ENCODE measurements around the gene REEP3.
A peak's percentile ranks its signal among the peaks of the same experiment; 100 is the strongest.

The REEP3 gene

GRCh38 chr10:63506554-63506953, 14.6 kb upstream of the REEP3 start:
- Histone ChIP-seq H3K4me1 (peaks cover 0 to 39% (median 24%) of the 10 kb centered on the region in 4 donors), H3K27me3 (no peaks in the 10 kb centered on the region), H3K9me3 (no peaks in the 10 kb centered on the region), H3K36me3 (no peaks in the 10 kb centered on the region), H3K27ac (no peak overlapping the region), H3K4me3 (no peak overlapping the region)
- intact Hi-C loops (cut with DNase I; ENCODE audit: low total_unique reads) = no loop called here
- TF ChIP-seq CTCF (IDR thresholded peaks at IDR 0.05) = no peak
- DNase-seq = no peak

- peak overlapping the region; percentile 6 to 19 for H3K4me3 ChIP-seq
- no peaks in the 10 kb centered on the region for H3K9me3 ChIP-seq
- no peak for TF ChIP-seq CTCF (IDR thresholded peaks at IDR 0.05)
- no peak for DNase-seq
- no peaks in the 10 kb centered on the region for H3K36me3 ChIP-seq
- no peaks in the 10 kb centered on the region for H3K27me3 ChIP-seq
- intact Hi-C loops (cut with DNase I; ENCODE audit: low total_unique reads) = no loop called here
- peaks cover 0 to 63% (median 21%) of the 10 kb centered on the region in 4 donors for H3K4me1 ChIP-seq
- H3K27ac ChIP-seq = peak overlapping the region; percentile 79
These were observed 6.0 kb upstream of the REEP3 start for GRCh38 chr10:63515002-63515763.

- Histone ChIP-seq H3K36me3 (no peaks in the 10 kb centered on the region), H3K9me3 (no peaks in the 10 kb centered on the region), H3K27ac (peak overlapping the region; percentile 79), H3K27me3 (no peaks in the 10 kb centered on the region), H3K4me3 (no peak overlapping the region), H3K4me1 (peaks cover 0 to 70% (median 21%) of the 10 kb centered on the region in 4 donors)
- intact Hi-C loops (cut with DNase I; ENCODE audit: low total_unique reads) = no loop called here
- no peak for DNase-seq
- TF ChIP-seq CTCF (IDR thresholded peaks at IDR 0.05) = no peak
These were observed 5.0 kb upstream of the REEP3 start for GRCh38 chr10:63516207-63516606.

- no peaks in the 10 kb centered on the region for H3K36me3 ChIP-seq
- H3K27ac ChIP-seq = peak overlapping the region in 1 of 2 donors; percentile 22
- intact Hi-C loops (cut with DNase I; ENCODE audit: low total_unique reads) = no loop called here
- no peak for TF ChIP-seq CTCF (IDR thresholded peaks at IDR 0.05)
- no peak overlapping the region for H3K4me3 ChIP-seq
- H3K4me1 ChIP-seq = peaks cover 0 to 69% (median 31%) of the 10 kb centered on the region in 4 donors
- DNase-seq = no peak
- H3K9me3 ChIP-seq = no peaks in the 10 kb centered on the region
- no peaks in the 10 kb centered on the region for H3K27me3 ChIP-seq
These were observed 2.4 kb upstream of the REEP3 start for GRCh38 chr10:63518690-63519288.

GRCh38 chr10:63521416-63522276, 445 bp downstream of the REEP3 start:
- peak overlapping the region; percentile 97 to 99 for H3K27ac ChIP-seq
- H3K4me1 ChIP-seq = peaks cover 0 to 71% (median 31%) of the 10 kb centered on the region in 4 donors
- intact Hi-C loops (cut with DNase I; ENCODE audit: low total_unique reads) = loop anchor here (5.0 to 10.0 kb wide), 2 partner anchors 63 to 254 kb away; no protein-coding TSS in a partner anchor
- H3K27me3 ChIP-seq = no peaks in the 10 kb centered on the region
- H3K9me3 ChIP-seq = no peaks in the 10 kb centered on the region
- no peak for TF ChIP-seq CTCF (IDR thresholded peaks at IDR 0.05)
- H3K4me3 ChIP-seq = peak overlapping the region; percentile 72 to 91
- DNase-seq = peak; percentile 64 to 81
- no peaks in the 10 kb centered on the region for H3K36me3 ChIP-seq
